Brain microvascular endothelial cell (primary cell): ENCODE data around the gene HMCN1.
A peak's percentile ranks its signal among the peaks of the same experiment; 100 is the strongest.

Source experiments
- DNase-seq: peaks from one replicate; pipeline ENCODE4 v3.0.0-alpha.2; 2020
- H3K27ac ChIP-seq: fragments of 250-450 bp; sonication (Bioruptor Pico); 2 replicates; pipeline ENCODE4 v1.5.1; 2020; ENCODE audit warnings: mild to moderate bottlenecking, moderate library complexity
- H3K27me3 ChIP-seq: fragments of 250-450 bp; sonication (Bioruptor Pico); replicated peaks from 2 replicates; pipeline ENCODE4 v1.5.1; 2020; ENCODE audit warnings: mild to moderate bottlenecking
- H3K36me3 ChIP-seq: fragments of 250-450 bp; sonication (Bioruptor Pico); replicated peaks from 2 replicates; pipeline ENCODE4 v1.5.1; 2020; ENCODE audit warnings: mild to moderate bottlenecking
- H3K4me3 ChIP-seq: 2 replicates; pipeline ENCODE4 v1.5.1; 2011; ENCODE audit warnings: low read depth, mild to moderate bottlenecking, control low read depth, low read length, moderate library complexity
- CTCF ChIP-seq: IDR thresholded peaks from 2 replicates; pipeline ENCODE4 v1.5.1; 2011; ENCODE audit warnings: low read depth, mild to moderate bottlenecking, moderate library complexity, low read length, control low read depth, inconsistent platforms; ENCODE audit errors: missing control alignments
- in situ Hi-C: cut with HindIII; loops from 2 replicates; pipeline ENCODE4 v1.10.0; 2017; ENCODE audit warnings: low sequenced_read_pairs, low pct_ligation_motif_present

Gene HMCN1

GRCh38 chr1:185719021-185719420, 15.2 kb upstream of the HMCN1 start:
- Histone ChIP-seq H3K27me3 (no peaks in the 10 kb centered on the region), H3K27ac (peak overlapping the region; percentile 37), H3K36me3 (no peaks in the 10 kb centered on the region), H3K4me3 (no peak overlapping the region)
- DNase-seq: peak; percentile 93
- in situ Hi-C loops: no loop called here
- TF ChIP-seq CTCF: peak; percentile 73

GRCh38 chr1:185720633-185721272, 13.4 kb upstream of the HMCN1 start:
- Histone ChIP-seq H3K36me3 (no peaks in the 10 kb centered on the region), H3K27me3 (no peaks in the 10 kb centered on the region), H3K27ac (no peak overlapping the region), H3K4me3 (no peak overlapping the region)
- in situ Hi-C loops: no loop called here
- peak; percentile 22 for DNase-seq
- TF ChIP-seq CTCF: peak; percentile 49

- TF ChIP-seq CTCF: no peak
- Histone ChIP-seq H3K36me3 (no peaks in the 10 kb centered on the region), H3K4me3 (no peak overlapping the region), H3K27me3 (no peaks in the 10 kb centered on the region), H3K27ac (no peak overlapping the region)
- in situ Hi-C loops: no loop called here
- no peak for DNase-seq
Measured at GRCh38 chr1:185721553-185721952, 12.6 kb upstream of the HMCN1 start.

- Histone ChIP-seq H3K27me3 (no peaks in the 10 kb centered on the region), H3K36me3 (no peaks in the 10 kb centered on the region), H3K4me3 (no peak overlapping the region), H3K27ac (no peak overlapping the region)
- in situ Hi-C loops: no loop called here
- DNase-seq: no peak
- TF ChIP-seq CTCF: no peak
Measured at GRCh38 chr1:185722098-185722497, 12.1 kb upstream of the HMCN1 start.

- in situ Hi-C loops: no loop called here
- no peaks in the 10 kb centered on the region for H3K36me3 ChIP-seq
- no peak overlapping the region for H3K4me3 ChIP-seq
- no peak overlapping the region for H3K27ac ChIP-seq
- no peak for TF ChIP-seq CTCF
- DNase-seq: no peak
- no peaks in the 10 kb centered on the region for H3K27me3 ChIP-seq
Measured at GRCh38 chr1:185727726-185728125, 6.5 kb upstream of the HMCN1 start.

- H3K27ac ChIP-seq: no peak overlapping the region
- H3K36me3 ChIP-seq: no peaks in the 10 kb centered on the region
- no peak overlapping the region for H3K4me3 ChIP-seq
- in situ Hi-C loops: no loop called here
- no peak for TF ChIP-seq CTCF
- no peaks in the 10 kb centered on the region for H3K27me3 ChIP-seq
- no peak for DNase-seq
Measured at GRCh38 chr1:185731446-185731845, 2.7 kb upstream of the HMCN1 start.
